Measurements from ENCODE around the gene ZNF451.

Gene ZNF451

GRCh38 chr6:57195457-57195856 is 105.5 kb downstream of the ZNF451 start:
- in situ Hi-C loops (cut with MboI; ENCODE audit: low sequenced_read_pairs, unreplicated experiment): loop anchor here (25.0 kb wide), 1 partner anchor 117 kb away; the partner anchor contains the start of gene PRIM2
- no peak for TF ChIP-seq CTCF (IDR thresholded peaks at IDR 0.05; ENCODE audit: borderline replicate concordance, control extremely low read depth, extremely low read depth, insufficient read depth, missing control alignments)
- DNase-seq (ENCODE audit: low spot score): no peak

GRCh38 chr6:57198926-57199636 is 109.1 kb downstream of the ZNF451 start:
- TF ChIP-seq CTCF (IDR thresholded peaks at IDR 0.05; ENCODE audit: borderline replicate concordance, control extremely low read depth, extremely low read depth, insufficient read depth, missing control alignments): no peak
- DNase-seq (ENCODE audit: low spot score): no peak
- in situ Hi-C loops (cut with MboI; ENCODE audit: low sequenced_read_pairs, unreplicated experiment): loop anchor here (25.0 kb wide), 1 partner anchor 113 kb away; the partner anchor contains the start of gene PRIM2

GRCh38 chr6:57201718-57202117 is 111.7 kb downstream of the ZNF451 start:
- no peak for TF ChIP-seq CTCF (IDR thresholded peaks at IDR 0.05; ENCODE audit: borderline replicate concordance, control extremely low read depth, extremely low read depth, insufficient read depth, missing control alignments)
- in situ Hi-C loops (cut with MboI; ENCODE audit: low sequenced_read_pairs, unreplicated experiment): no loop called here
- no peak for DNase-seq (ENCODE audit: low spot score)

- in situ Hi-C loops (cut with MboI; ENCODE audit: low sequenced_read_pairs, unreplicated experiment): no loop called here
- no peak for TF ChIP-seq CTCF (IDR thresholded peaks at IDR 0.05; ENCODE audit: borderline replicate concordance, control extremely low read depth, extremely low read depth, insufficient read depth, missing control alignments)
- no peak for DNase-seq (ENCODE audit: low spot score)
Measured at GRCh38 chr6:57205550-57206328, 115.8 kb downstream of the ZNF451 start.

- in situ Hi-C loops (cut with MboI; ENCODE audit: low sequenced_read_pairs, unreplicated experiment): no loop called here
- TF ChIP-seq CTCF (IDR thresholded peaks at IDR 0.05; ENCODE audit: borderline replicate concordance, control extremely low read depth, extremely low read depth, insufficient read depth, missing control alignments): no peak
- no peak for DNase-seq (ENCODE audit: low spot score)
Measured at GRCh38 chr6:57207141-57207540, 117.2 kb downstream of the ZNF451 start.

GRCh38 chr6:57207872-57208271 is 117.9 kb downstream of the ZNF451 start:
- DNase-seq (ENCODE audit: low spot score): no peak
- in situ Hi-C loops (cut with MboI; ENCODE audit: low sequenced_read_pairs, unreplicated experiment): no loop called here
- no peak for TF ChIP-seq CTCF (IDR thresholded peaks at IDR 0.05; ENCODE audit: borderline replicate concordance, control extremely low read depth, extremely low read depth, insufficient read depth, missing control alignments)
